Coronary artery (tissue), 2 donors: Measurements from ENCODE around the gene KIAA1958.
A peak's percentile ranks its signal among the peaks of the same experiment; 100 is the strongest.

Experiments
- DNase-seq: peaks from one replicate; pipeline ENCODE4 v3.0.0-alpha.2; 2017; ENCODE audit warnings: low spot score
- H3K27ac ChIP-seq, 2 donors: fragments of 200-600 bp; sonication (generic); one replicate each; pipeline ENCODE4 v1.5.1; 2016 to 2019
- H3K4me3 ChIP-seq: fragments of 200-600 bp; sonication (generic); 2 replicates; pipeline ENCODE4 v1.5.1; 2016; ENCODE audit warnings: mild to moderate bottlenecking, moderate library complexity
- TF ChIP-seq, protein P1 (sequence below): fragments of 200-600 bp; sonication (generic); IDR thresholded peaks from one replicate; pipeline ENCODE4 v1.5.1; 2019; ENCODE audit warnings: antibody characterized with exemption

Gene KIAA1958

DNA sequence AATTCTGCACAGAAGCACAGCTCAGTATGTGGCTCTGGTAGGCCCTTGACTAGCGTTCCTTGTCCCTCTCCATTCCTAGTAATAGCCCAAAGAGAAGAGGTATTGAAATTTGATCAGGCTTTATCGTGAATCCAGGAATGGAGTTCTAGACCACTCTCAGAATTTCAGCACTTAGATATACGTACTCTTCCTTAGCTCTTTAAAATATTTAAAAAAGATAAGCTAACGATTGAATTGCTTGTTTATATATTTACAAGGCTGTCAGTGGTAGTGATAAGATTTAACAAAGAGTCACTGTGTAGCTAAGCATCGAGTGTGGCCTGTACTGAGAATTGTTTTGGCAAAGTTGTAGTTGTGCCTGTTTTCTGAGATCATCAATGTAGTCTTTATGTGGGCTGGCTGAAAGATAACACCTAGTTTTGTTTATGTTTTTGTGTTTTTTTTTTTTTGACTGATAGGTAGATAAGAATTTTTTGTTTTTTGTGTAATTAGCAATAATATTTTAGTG is 2.5 kb downstream of the KIAA1958 start:
- no peak for DNase-seq
- no peak overlapping the region for H3K27ac ChIP-seq
- H3K4me3 ChIP-seq = no peak overlapping the region
- TF ChIP-seq, protein P1, sequence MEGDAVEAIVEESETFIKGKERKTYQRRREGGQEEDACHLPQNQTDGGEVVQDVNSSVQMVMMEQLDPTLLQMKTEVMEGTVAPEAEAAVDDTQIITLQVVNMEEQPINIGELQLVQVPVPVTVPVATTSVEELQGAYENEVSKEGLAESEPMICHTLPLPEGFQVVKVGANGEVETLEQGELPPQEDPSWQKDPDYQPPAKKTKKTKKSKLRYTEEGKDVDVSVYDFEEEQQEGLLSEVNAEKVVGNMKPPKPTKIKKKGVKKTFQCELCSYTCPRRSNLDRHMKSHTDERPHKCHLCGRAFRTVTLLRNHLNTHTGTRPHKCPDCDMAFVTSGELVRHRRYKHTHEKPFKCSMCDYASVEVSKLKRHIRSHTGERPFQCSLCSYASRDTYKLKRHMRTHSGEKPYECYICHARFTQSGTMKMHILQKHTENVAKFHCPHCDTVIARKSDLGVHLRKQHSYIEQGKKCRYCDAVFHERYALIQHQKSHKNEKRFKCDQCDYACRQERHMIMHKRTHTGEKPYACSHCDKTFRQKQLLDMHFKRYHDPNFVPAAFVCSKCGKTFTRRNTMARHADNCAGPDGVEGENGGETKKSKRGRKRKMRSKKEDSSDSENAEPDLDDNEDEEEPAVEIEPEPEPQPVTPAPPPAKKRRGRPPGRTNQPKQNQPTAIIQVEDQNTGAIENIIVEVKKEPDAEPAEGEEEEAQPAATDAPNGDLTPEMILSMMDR = no peak

DNA sequence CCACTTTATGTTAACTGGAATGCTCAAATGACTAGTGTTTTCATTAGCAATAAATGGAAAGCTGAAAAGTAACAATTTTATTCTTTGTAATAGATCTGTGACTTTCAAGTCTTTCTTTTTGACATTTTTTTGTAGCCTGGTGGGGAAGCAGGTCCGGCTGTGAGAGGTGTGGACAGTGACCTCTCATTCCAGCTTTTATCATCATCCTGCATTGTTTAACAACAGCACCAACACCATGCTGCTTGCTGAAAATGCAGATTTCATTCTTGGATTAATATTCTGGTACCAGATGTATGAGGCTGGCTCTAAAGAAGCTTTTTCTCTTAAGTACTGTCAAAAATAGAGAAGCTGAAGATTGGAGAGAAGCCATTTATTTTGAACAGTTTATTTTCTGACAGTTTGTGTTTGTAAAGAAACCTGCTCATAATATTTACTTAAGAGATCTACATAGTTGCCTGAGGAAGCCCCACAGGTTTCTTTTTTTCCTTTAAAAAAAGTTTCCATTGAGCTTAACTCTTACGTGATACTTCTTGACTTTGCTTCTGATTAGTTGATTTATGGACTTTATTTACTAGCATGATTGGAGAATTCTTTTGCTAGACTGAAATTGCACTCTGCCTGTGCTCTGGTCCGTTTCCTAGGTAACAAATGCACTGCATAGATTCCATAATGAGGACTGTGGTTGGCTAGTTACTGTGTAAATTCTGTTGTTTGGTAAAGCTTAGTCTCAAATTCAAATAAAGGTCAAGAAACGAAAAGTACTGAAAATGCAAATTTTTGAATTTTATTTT is 3.4 kb downstream of the KIAA1958 start:
- Histone ChIP-seq H3K4me3 (no peak overlapping the region), H3K27ac (no peak overlapping the region)
- TF ChIP-seq, protein P1 = no peak
- DNase-seq = no peak

DNA sequence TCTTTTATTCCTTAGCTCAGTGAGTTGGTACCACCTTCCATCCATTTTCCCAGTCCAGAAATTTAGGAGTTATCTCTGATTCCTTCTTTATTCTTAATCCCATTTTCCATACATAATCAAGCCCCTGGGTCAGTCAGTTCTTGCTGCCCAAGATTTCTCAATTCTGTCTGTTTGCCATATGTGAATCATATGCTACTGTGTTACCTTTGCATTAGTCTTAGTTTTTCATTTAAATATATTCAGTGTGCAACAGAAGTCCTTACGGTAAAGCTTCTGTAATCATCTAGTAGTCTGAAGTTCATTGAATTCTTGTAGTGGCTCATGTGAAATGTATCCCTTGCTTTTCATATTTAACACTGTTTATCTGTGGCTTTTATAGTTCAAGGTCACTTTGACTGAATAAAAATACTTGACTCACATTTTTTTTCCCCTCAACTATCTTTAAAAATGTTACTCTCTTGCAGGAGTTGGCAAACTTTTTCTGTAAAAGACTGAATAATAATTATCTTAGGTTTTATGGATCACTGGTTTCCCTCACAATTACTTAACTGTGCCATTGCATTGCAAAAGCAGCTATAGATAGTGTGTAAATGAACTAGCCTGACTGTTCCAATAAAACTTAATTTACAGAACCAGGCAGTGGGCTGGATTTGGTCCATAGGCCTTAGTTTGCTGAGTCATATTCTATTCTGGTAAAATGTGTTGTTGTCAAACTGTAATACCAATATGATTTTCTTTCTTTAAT is 6.9 kb downstream of the KIAA1958 start:
- H3K4me3 ChIP-seq = no peak overlapping the region
- DNase-seq = no peak
- H3K27ac ChIP-seq = peak overlapping the region; percentile 0 to 25
- TF ChIP-seq, protein P1 = no peak

DNA sequence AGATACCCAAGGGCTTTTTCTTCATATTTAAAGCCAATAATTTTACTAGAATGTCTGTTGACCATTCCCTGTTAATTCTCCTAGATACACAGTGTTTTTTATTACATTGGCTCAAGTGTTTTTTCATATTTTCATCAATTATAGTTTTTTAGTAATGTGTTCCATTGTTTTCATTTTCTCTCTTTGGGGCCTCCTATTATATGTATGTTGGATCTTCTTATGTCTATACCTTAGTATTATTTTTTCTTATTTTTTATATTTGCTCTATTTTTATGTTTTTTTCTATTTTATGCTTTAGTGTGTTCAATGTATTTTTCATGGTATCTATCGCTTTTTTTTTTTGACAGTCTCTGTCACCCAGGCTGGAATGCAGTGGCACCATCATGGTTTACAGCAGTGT is 7.5 kb downstream of the KIAA1958 start:
- DNase-seq = no peak
- Histone ChIP-seq H3K27ac (no peak overlapping the region), H3K4me3 (no peak overlapping the region)
- TF ChIP-seq, protein P1 = no peak

DNA sequence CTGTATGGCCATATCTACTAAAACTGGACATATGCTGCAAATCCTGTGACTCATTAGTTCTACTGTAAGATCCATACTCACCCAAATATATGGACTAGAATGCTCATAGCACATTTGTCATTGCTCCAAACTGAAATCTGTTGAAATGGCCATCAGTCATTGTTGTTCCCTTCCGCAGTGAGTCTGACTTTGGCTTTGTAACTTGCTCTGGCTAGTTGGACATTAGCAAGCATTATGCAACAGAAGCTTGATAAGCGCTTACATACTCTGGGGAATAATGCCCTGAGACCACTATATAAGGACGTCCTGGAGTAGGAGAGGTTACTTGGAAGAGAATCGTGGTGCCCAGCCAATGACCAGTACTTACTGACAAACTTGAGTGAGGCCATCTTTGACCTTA is 9.0 kb downstream of the KIAA1958 start:
- no peak overlapping the region for H3K4me3 ChIP-seq
- TF ChIP-seq, protein P1 = no peak
- DNase-seq = no peak
- peak overlapping the region; percentile 18 to 53 for H3K27ac ChIP-seq

DNA sequence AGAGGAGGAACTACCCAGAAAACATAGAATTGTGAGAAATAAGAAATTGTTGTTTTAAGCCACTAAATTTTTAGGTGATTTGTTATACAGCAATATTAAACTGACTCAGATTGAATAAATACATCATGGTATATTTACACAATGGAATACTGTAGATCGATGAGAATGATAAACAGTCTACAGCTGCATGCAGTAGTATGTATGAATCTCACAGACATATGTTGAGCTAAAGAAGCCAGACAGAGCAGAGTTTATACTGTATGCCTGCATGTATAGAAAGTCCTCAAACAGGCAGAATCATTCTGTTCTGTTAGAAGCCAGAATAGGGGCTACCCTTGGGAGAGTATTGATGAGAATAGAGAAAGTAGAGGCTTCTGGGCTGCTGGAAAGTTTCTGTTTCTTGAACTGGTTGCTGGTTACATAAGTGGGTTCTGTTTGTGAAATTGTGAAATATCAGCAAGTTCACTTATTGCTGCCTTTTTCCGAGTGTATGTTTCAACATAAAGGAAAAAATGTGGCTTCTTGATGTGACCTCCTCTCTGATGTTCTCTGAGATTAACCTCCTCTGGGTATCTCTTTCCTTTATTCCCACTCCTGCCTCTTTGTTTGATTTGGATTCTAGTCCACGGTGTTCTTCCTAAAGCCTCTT is 9.6 kb downstream of the KIAA1958 start:
- DNase-seq = no peak
- peak overlapping the region; percentile 40 to 53 for H3K27ac ChIP-seq
- TF ChIP-seq, protein P1 = no peak
- no peak overlapping the region for H3K4me3 ChIP-seq
